PC-9 (cell line): Measurements from ENCODE around the gene SERTM1. TPM values are rescaled to one million over a fixed set of nuclear protein-coding genes. Genes with fewer than 3 reads are reported as not detected.

Experiments used
- BruUV-seq: library from RNA; stranded (reverse); fragments of 400-500 nt; replicated peaks from 2 replicates; lab custom pipeline; 2021; lab: Mats Ljungman, UMichigan
- CTCF ChIA-PET: fragments of 300-600 bp; sonication (Branson Sonifier 250); formaldehyde crosslinking; loops from one replicate; lab custom pipeline; 2022; ENCODE audit warnings: antibody characterized with exemption; lab: Charles Lee
- POLR2A ChIA-PET: fragments of 300-600 bp; sonication (Branson Sonifier 250); formaldehyde crosslinking; loops from one replicate; lab custom pipeline; 2022; ENCODE audit warnings: antibody characterized with exemption; ENCODE audit not compliant: unreplicated experiment; lab: Charles Lee
- DNase-seq, 2 experiments: peaks; one replicate each; pipeline versions ENCODE4 v3.0.0 to v3.0.0-alpha.2; 2015 to 2022; ENCODE audit warnings: mixed read lengths in 1 of 2
- H2AFZ ChIP-seq: fragments of 200-600 bp; sonication (generic); 2 replicates; pipeline ENCODE4 v1.8.1; 2017; ENCODE audit warnings: antibody characterized with exemption
- H3F3A ChIP-seq: fragments of 200-600 bp; sonication (generic); 2 replicates; pipeline ENCODE4 v1.8.1; 2017; ENCODE audit warnings: antibody characterized with exemption, mild to moderate bottlenecking, low read depth; ENCODE audit not compliant: insufficient read depth
- H3K27ac ChIP-seq: fragments of 200-600 bp; sonication (generic); 2 replicates; pipeline ENCODE4 v1.6.1; 2016; ENCODE audit warnings: mixed run types
- H3K27me3 ChIP-seq: fragments of 200-600 bp; sonication (generic); 2 replicates; pipeline ENCODE4 v1.6.1; 2016; ENCODE audit warnings: low read depth, mixed run types; ENCODE audit not compliant: insufficient read depth
- H3K36me3 ChIP-seq: fragments of 200-600 bp; sonication (generic); 2 replicates; pipeline ENCODE4 v1.6.1; 2016; ENCODE audit warnings: low read depth, mixed run types
- H3K4me1 ChIP-seq: fragments of 200-600 bp; sonication (generic); replicated peaks from 2 replicates; pipeline ENCODE4 v1.6.1; 2016; ENCODE audit warnings: mixed run types; ENCODE audit not compliant: insufficient read depth
- H3K4me2 ChIP-seq: fragments of 200-600 bp; sonication (generic); 2 replicates; pipeline ENCODE4 v1.6.1; 2017; ENCODE audit warnings: mixed run types
- H3K4me3 ChIP-seq: fragments of 200-600 bp; sonication (generic); 2 replicates; pipeline ENCODE4 v1.6.1; 2016; ENCODE audit warnings: mixed run types
- H3K79me2 ChIP-seq: fragments of 200-600 bp; sonication (generic); 2 replicates; pipeline ENCODE4 v1.6.1; 2017; ENCODE audit warnings: low read depth, mixed run types
- H3K9me2 ChIP-seq: fragments of 200-600 bp; sonication (generic); 2 replicates; pipeline ENCODE4 v1.8.1; 2017; ENCODE audit warnings: mild to moderate bottlenecking; ENCODE audit not compliant: insufficient read depth
- H3K9me3 ChIP-seq: fragments of 200-600 bp; sonication (generic); 2 replicates; pipeline ENCODE4 v1.8.1; 2016; ENCODE audit warnings: low read depth; ENCODE audit not compliant: insufficient read depth
- H4K20me1 ChIP-seq: fragments of 200-600 bp; sonication (generic); 2 replicates; pipeline ENCODE4 v1.8.1; 2017; ENCODE audit not compliant: insufficient read depth
- EZH2 ChIP-seq: fragments of 200-600 bp; sonication (generic); IDR thresholded peaks from 2 replicates; pipeline ENCODE4 v1.8.0; 2017; ENCODE audit warnings: antibody characterized with exemption, low read depth
- intact Hi-C: fragments of 100-400 bp; cut with micrococcal nuclease; formaldehyde crosslinking; loops from one replicate; pipeline ENCODE4 v1.10.0; 2022; ENCODE audit not compliant: unreplicated experiment
- total RNA-seq: library from RNA; stranded (reverse); gene quantifications from 2 replicates; pipeline ENCODE4 v1.2.3, GENCODE V29; 2021
- TF ChIP-seq, protein P1 (sequence below): fragments of 200-600 bp; sonication (generic); conservative IDR thresholded peaks from 2 replicates; pipeline ENCODE4 v1.6.1; 2017; ENCODE audit warnings: mixed run types, antibody characterized with exemption, mild to moderate bottlenecking, moderate library complexity

The SERTM1 gene
- total RNA-seq, 1 experiment from 2014 or later = not detected

DNA sequence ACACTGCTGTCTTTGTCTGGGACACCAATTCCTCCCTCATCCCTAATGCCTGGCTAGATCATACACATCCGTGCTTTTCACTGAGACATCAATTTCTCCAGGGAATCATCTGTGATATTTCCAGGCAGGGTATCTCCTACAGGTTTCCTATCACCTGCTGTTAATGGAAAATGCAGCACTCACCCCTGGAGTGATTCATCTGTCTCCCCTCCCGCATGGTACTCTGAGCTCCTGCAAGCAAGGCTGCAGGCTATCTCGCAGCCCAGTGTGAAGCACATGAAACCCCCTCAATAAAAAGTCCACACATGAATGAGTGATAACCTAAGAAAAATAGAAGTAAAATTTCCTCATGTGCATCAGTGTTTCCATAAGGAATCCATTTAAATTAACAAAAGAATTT lies 38.5 kb downstream of the SERTM1 start:
- Histone ChIP-seq H3K4me1 (no peaks in the 10 kb centered on the region), H3F3A (no peaks in the 10 kb centered on the region), H3K79me2 (no peaks in the 10 kb centered on the region), H3K27ac (no peak overlapping the region), H3K9me3 (no peaks in the 10 kb centered on the region), H3K36me3 (no peaks in the 10 kb centered on the region), H3K27me3 (no peaks in the 10 kb centered on the region), H4K20me1 (no peaks in the 10 kb centered on the region), H3K4me3 (no peak overlapping the region), H3K9me2 (no peaks in the 10 kb centered on the region; the same call in 1 of the 2 replicates), H2AFZ (no peak overlapping the region), H3K4me2 (no peak overlapping the region)
- POLR2A ChIA-PET = no interaction called here
- CTCF ChIA-PET = no interaction called here
- TF ChIP-seq, protein P1, sequence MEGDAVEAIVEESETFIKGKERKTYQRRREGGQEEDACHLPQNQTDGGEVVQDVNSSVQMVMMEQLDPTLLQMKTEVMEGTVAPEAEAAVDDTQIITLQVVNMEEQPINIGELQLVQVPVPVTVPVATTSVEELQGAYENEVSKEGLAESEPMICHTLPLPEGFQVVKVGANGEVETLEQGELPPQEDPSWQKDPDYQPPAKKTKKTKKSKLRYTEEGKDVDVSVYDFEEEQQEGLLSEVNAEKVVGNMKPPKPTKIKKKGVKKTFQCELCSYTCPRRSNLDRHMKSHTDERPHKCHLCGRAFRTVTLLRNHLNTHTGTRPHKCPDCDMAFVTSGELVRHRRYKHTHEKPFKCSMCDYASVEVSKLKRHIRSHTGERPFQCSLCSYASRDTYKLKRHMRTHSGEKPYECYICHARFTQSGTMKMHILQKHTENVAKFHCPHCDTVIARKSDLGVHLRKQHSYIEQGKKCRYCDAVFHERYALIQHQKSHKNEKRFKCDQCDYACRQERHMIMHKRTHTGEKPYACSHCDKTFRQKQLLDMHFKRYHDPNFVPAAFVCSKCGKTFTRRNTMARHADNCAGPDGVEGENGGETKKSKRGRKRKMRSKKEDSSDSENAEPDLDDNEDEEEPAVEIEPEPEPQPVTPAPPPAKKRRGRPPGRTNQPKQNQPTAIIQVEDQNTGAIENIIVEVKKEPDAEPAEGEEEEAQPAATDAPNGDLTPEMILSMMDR = no peak
- no peak for TF ChIP-seq EZH2
- no peak for DNase-seq
- BruUV-seq = no TSS peak
- intact Hi-C loops = loop anchor here (10.0 kb wide), 1 partner anchor 137 kb away; no protein-coding TSS in a partner anchor

DNA sequence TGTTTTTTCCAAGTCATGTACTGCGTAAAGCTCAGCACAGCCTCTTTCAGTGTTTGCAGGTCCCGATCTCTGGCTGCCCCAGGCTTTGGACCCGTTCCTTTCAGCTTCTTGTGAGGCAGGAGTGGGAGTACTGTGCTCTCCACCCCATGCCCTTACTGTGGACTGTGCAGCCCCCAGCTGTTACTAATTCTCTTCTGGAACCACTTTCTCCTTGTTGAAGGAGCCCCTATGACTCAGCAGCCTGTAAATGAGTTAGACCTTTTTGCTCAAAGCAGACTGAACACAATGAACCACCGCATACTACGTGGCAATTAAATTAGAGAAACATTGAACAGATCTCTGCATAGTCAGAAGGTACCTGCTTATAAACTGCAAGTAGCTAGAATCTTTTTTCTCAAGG lies 39.0 kb downstream of the SERTM1 start:
- intact Hi-C loops = loop anchor here (10.0 kb wide), 1 partner anchor 138 kb away; no protein-coding TSS in a partner anchor
- Histone ChIP-seq H3K27ac (no peak overlapping the region), H2AFZ (no peak overlapping the region), H3K4me3 (no peak overlapping the region), H3K9me3 (no peaks in the 10 kb centered on the region), H3K4me1 (no peaks in the 10 kb centered on the region), H3K9me2 (no peaks in the 10 kb centered on the region; the same call in 1 of the 2 replicates), H3K79me2 (no peaks in the 10 kb centered on the region), H3K27me3 (no peaks in the 10 kb centered on the region), H3K36me3 (no peaks in the 10 kb centered on the region), H4K20me1 (no peaks in the 10 kb centered on the region), H3F3A (no peaks in the 10 kb centered on the region), H3K4me2 (no peak overlapping the region)
- TF ChIP-seq, protein P1 = no peak
- TF ChIP-seq EZH2 = no peak
- ChIA-PET CTCF (no interaction called here), POLR2A (no interaction called here)
- DNase-seq = no peak
- BruUV-seq = no TSS peak

DNA sequence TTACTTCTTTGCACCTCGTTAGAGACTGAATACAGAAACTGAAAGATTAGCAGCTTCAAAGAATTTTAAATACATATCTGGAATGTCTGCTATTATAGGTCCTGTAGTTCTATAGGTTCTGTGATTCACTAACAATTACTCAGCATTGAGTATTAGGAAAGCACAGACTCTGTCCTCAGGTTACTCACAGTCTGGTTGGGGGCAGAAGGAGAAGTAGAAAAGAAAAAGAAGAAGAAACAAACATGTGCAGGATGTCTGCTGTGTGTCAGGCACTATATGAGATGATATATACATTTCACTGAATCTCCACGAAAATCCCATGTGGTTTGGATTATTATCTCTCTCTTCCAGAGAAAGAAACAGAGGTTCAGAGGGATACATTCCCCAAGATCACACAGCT lies 40.1 kb downstream of the SERTM1 start:
- BruUV-seq = no TSS peak
- Histone ChIP-seq H3K9me3 (no peaks in the 10 kb centered on the region), H3F3A (no peaks in the 10 kb centered on the region), H4K20me1 (no peaks in the 10 kb centered on the region), H3K9me2 (no peaks in the 10 kb centered on the region; the same call in 1 of the 2 replicates), H3K27me3 (no peaks in the 10 kb centered on the region), H2AFZ (no peak overlapping the region), H3K4me2 (no peak overlapping the region), H3K27ac (no peak overlapping the region), H3K4me3 (no peak overlapping the region), H3K4me1 (no peaks in the 10 kb centered on the region), H3K79me2 (no peaks in the 10 kb centered on the region), H3K36me3 (no peaks in the 10 kb centered on the region)
- CTCF ChIA-PET = no interaction called here
- no peak for DNase-seq
- no peak for TF ChIP-seq EZH2
- TF ChIP-seq, protein P1 = no peak
- intact Hi-C loops = loop anchor here (10.0 kb wide), 1 partner anchor 139 kb away; no protein-coding TSS in a partner anchor
- POLR2A ChIA-PET = no interaction called here
